GM12878 (cell line): ENCODE measurements around the gene DPP4. TPM values are rescaled to one million over a fixed set of nuclear protein-coding genes. Genes with fewer than 3 reads are reported as not detected.
A peak's percentile ranks its signal among the peaks of the same experiment; 100 is the strongest.

Experiments used
- ATAC-seq: fragments of 200-7000 bp; cut with Tn5 transposase; 3 replicates; pipeline ENCODE4 v1.9.1; 2020; ENCODE audit warnings: mild to moderate bottlenecking, moderate library complexity
- BruUV-seq: library from RNA; stranded (reverse); fragments of 400-500 nt; replicated peaks from 2 replicates; lab custom pipeline; 2021; lab: Mats Ljungman, UMichigan
- CTCF ChIA-PET: fragments of 300-600 bp; sonication (Branson Sonifier 250); formaldehyde crosslinking; extraction: SDS; loops from one replicate; lab custom pipeline; 2021; ENCODE audit warnings: inconsistent platforms; lab: Yijun Ruan, JAX
- POLR2A ChIA-PET: fragments of 350-600 bp; formaldehyde crosslinking; extraction: SDS; loops from one replicate; lab custom pipeline; 2021; ENCODE audit warnings: inconsistent platforms; lab: Charles Lee
- RAD21 ChIA-PET: fragments of 300-600 bp; sonication (Branson Sonifier 250); formaldehyde crosslinking; loops from one replicate; lab custom pipeline; 2023; ENCODE audit warnings: antibody characterized with exemption; ENCODE audit not compliant: unreplicated experiment; lab: Charles Lee
- SMC1A ChIA-PET: fragments of 300-600 bp; sonication (Branson Sonifier 250); formaldehyde crosslinking; loops from one replicate; lab custom pipeline; 2023; ENCODE audit not compliant: unreplicated experiment, uncharacterized antibody; lab: Charles Lee
- DNase-seq: peaks from one replicate; pipeline ENCODE4 v3.0.0-alpha.2; 2011; ENCODE audit warnings: low read depth, low spot score
- FAIRE-seq: peaks from 3 replicates; lab custom pipeline; 2011; peaks lifted over from hg19 to GRCh38; lab: Jason Lieb, UNC
- H2AFZ ChIP-seq: 2 replicates; pipeline ENCODE4 v1.6.0; 2011; ENCODE audit warnings: low read depth, low read length, control low read depth; ENCODE audit not compliant: control insufficient read depth
- H3K27ac ChIP-seq: 2 replicates; pipeline ENCODE4 v1.5.1; 2011; ENCODE audit warnings: control low read depth; ENCODE audit not compliant: control insufficient read depth, insufficient read depth
- H3K27me3 ChIP-seq, 2 experiments: replicated peaks in 1 of 2; 2 replicates each; pipeline versions ENCODE4 v1.6.0 to v1.6.1; 2011; ENCODE audit warnings: low read length in 1 of 2; ENCODE audit not compliant: control insufficient read depth in 2 of 2, insufficient read depth in 2 of 2
- H3K36me3 ChIP-seq, 2 experiments: 2 replicates each; pipeline ENCODE4 v1.5.1; 2011; ENCODE audit warnings: low read length in 1 of 2; ENCODE audit not compliant: control insufficient read depth in 2 of 2, insufficient read depth in 2 of 2
- H3K4me1 ChIP-seq: 2 replicates; pipeline ENCODE4 v1.6.1; 2011; ENCODE audit warnings: mild to moderate bottlenecking, low read length, moderate library complexity, mixed read lengths; ENCODE audit not compliant: control insufficient read depth, insufficient read depth
- H3K4me2 ChIP-seq: 2 replicates; pipeline ENCODE4 v1.6.0; 2011; ENCODE audit warnings: control low read depth; ENCODE audit not compliant: control insufficient read depth, insufficient read depth
- H3K4me3 ChIP-seq: fragments of 200-600 bp; sonication (generic); 2 replicates; pipeline ENCODE4 v1.5.1; 2016
- H3K79me2 ChIP-seq: 2 replicates; pipeline ENCODE4 v1.6.0; 2011; ENCODE audit warnings: low read length; ENCODE audit not compliant: control insufficient read depth, insufficient read depth
- H3K9ac ChIP-seq: 2 replicates; pipeline ENCODE4 v1.8.0; 2011; ENCODE audit warnings: low read length, control low read depth, mixed read lengths; ENCODE audit not compliant: control insufficient read depth, insufficient read depth
- H3K9me3 ChIP-seq: replicated peaks from 3 replicates; pipeline ENCODE4 v1.5.1; 2011; ENCODE audit warnings: mild to moderate bottlenecking, low read length; ENCODE audit not compliant: control insufficient read depth, insufficient read depth
- H4K20me1 ChIP-seq: 2 replicates; pipeline ENCODE4 v1.6.0; 2011; ENCODE audit not compliant: control insufficient read depth, insufficient read depth
- BMI1 ChIP-seq: fragments of 450-650 bp; IDR thresholded peaks from 2 replicates; pipeline ENCODE4 v1.6.1; 2016; ENCODE audit warnings: mild to moderate bottlenecking, moderate library complexity, borderline replicate concordance
- HDGF ChIP-seq: fragments of 450-650 bp; IDR thresholded peaks from 2 replicates; pipeline ENCODE4 v1.6.1; 2016; ENCODE audit warnings: antibody characterized with exemption
- IKZF1 ChIP-seq: fragments of 450-650 bp; conservative IDR thresholded peaks from 2 replicates; pipeline ENCODE4 v1.6.1; 2017; ENCODE audit warnings: antibody characterized with exemption, mild to moderate bottlenecking
- KDM1A ChIP-seq: fragments of 200-600 bp; sonication (generic); IDR thresholded peaks from 2 replicates; pipeline ENCODE4 v1.6.1; 2016; ENCODE audit warnings: borderline replicate concordance
- MTA3 ChIP-seq: IDR thresholded peaks from 2 replicates; pipeline ENCODE4 v1.6.1; 2012; ENCODE audit warnings: low read length, inconsistent platforms, borderline replicate concordance
- MYC ChIP-seq: IDR thresholded peaks from 2 replicates; pipeline ENCODE4 v1.6.1; 2011; ENCODE audit warnings: mild to moderate bottlenecking, low read length, moderate library complexity, inconsistent platforms; ENCODE audit not compliant: insufficient read depth, insufficient replicate concordance, insufficient read length, severe bottlenecking
- SMC3 ChIP-seq: IDR thresholded peaks from 2 replicates; pipeline ENCODE4 v1.6.1; 2011; ENCODE audit warnings: low read length, improper control_type of control experiment, borderline replicate concordance
- WGBS: methylation state at CpG from one replicate; pipeline ENCODE4 v1.1.6; 2016; ENCODE audit warnings: low lambda C conversion rate; ENCODE audit not compliant: insufficient replicate concordance, insufficient coverage; ENCODE audit errors: missing lambda C conversion rate; 5-methylcytosine and 5-hydroxymethylcytosine counted together
- in situ Hi-C: fragments of 300-500 bp; cut with MboI; formaldehyde crosslinking; loops from 9 replicates; pipeline ENCODE4 v1.14.3; 2018; ENCODE audit warnings: mixed read lengths
- intact Hi-C: fragments of 100-400 bp; cut with micrococcal nuclease; formaldehyde crosslinking; loops from one replicate; pipeline ENCODE4 v1.14.2; 2022; ENCODE audit not compliant: unreplicated experiment
- polyA plus RNA-seq, 11 experiments: library from polyadenylated mRNA; depleted of rRNA in 4 of 11; unstranded in 6 of 11; stranded (reverse) in 5 of 11; fragments of >200 nt; fragmentation: Nextera tagmentation in 4 of 11; fragmentation: Illumina TruSeq in 1 of 11; extraction: Ambion mirVana in 4 of 11; extraction: Trizol in 1 of 11; gene quantifications; 1 replicate in 1 of 11; 2 replicates in 10 of 11; pipeline versions ENCODE4 v1.2.1 to v1.2.3, GENCODE V29; 2011 to 2016; ENCODE audit warnings: inconsistent platforms in 2 of 11, missing spikeins in 2 of 11, low read depth in 1 of 11
- total RNA-seq, 4 experiments: library from RNA; depleted of rRNA in 3 of 4; stranded (reverse); fragments of >200 nt in 3 of 4; fragmentation: Illumina TruSeq in 1 of 4; extraction: Trizol in 1 of 4; gene quantifications; 2 replicates each; pipeline versions ENCODE4 v1.2.1 to v1.2.3, GENCODE V29; 2013 to 2021

DPP4 gene
- total and polyA plus RNA-seq, 10 of the 15 experiments (the other 5 are each of a cell fraction or from before 2014, with no cell fraction given) = 4.1 to 11.4 (median 9.3) TPM

GRCh38 chr2:162060532-162060931 lies 13.5 kb downstream of the DPP4 start:
- peak overlapping the region; percentile 93; the same call in 1 of the 2 replicates for H3K4me2 ChIP-seq
- TF ChIP-seq MTA3 (no peak), HDGF (no peak), KDM1A (no peak), SMC3 (no peak), IKZF1 (no peak), MYC (no peak), BMI1 (no peak)
- TF ChIP-seq, all 136 proteins: peak for 0
- ChIA-PET CTCF (interaction anchor here (0.8 to 3.1 kb wide), 6 partner anchors 8 to 474 kb away, joined by 3 to 26 read pairs (median 5); partner anchors contain the start of gene DPP4), POLR2A (interaction anchor here (10.6 kb wide), 1 partner anchor 11 kb away, joined by 98 read pairs; the partner anchor contains the start of gene DPP4), SMC1A (interaction anchor here (0.6 to 11.1 kb wide), 5 partner anchors 11 to 698 kb away, joined by 3 to 152 read pairs (median 4); partner anchors contain the start of gene DPP4), RAD21 (interaction anchor here (0.6 to 5.0 kb wide), 7 partner anchors 12 to 229 kb away, joined by 3 to 46 read pairs (median 6); partner anchors contain the start of gene DPP4)
- Histone ChIP-seq H3K27me3 (no peaks in the 10 kb centered on the region), H2AFZ (no peak overlapping the region), H3K4me1 (peaks cover 59% of the 10 kb centered on the region), H3K27ac (no peak overlapping the region), H3K9me3 (peaks cover 12% of the 10 kb centered on the region), H3K36me3 (no peaks in the 10 kb centered on the region), H3K9ac (no peak overlapping the region), H3K79me2 (no peaks in the 10 kb centered on the region), H4K20me1 (no peaks in the 10 kb centered on the region), H3K4me3 (no peak overlapping the region)
- ATAC-seq (no peak), FAIRE-seq (no peak), DNase-seq (no peak)
- no TSS peak for BruUV-seq
- WGBS = 53% methylated on average over 2 of the region's 2 CpGs
- intact Hi-C loops = loop anchor here (10.0 kb wide), 1 partner anchor 896 kb away; the partner anchor contains the start of gene TANK
- in situ Hi-C loops = no loop called here
